Smooth muscle cell (in vitro differentiated cells): Measurements from ENCODE around the gene LARGE1. TPM values are rescaled to one million over a fixed set of nuclear protein-coding genes. Genes with fewer than 3 reads are reported as not detected.

Experiments
- DNase-seq: peaks from one replicate; lab custom pipeline; 2025; ENCODE audit not compliant: unreplicated experiment; lab: John Stamatoyannopoulos, UW
- H2AFZ ChIP-seq: fragments of 200-600 bp; sonication (generic); 2 replicates; pipeline ENCODE4 v1.6.0; 2016; ENCODE audit warnings: antibody characterized with exemption, low read depth, mild to moderate bottlenecking
- H3F3A ChIP-seq: fragments of 200-600 bp; sonication (generic); 2 replicates; pipeline ENCODE4 v1.6.0; 2017; ENCODE audit warnings: antibody characterized with exemption, low read depth
- H3K27ac ChIP-seq: fragments of 200-600 bp; sonication (generic); 2 replicates; pipeline ENCODE4 v1.5.1; 2016; ENCODE audit warnings: low read depth, mild to moderate bottlenecking
- H3K27me3 ChIP-seq: fragments of 200-600 bp; sonication (generic); 2 replicates; pipeline ENCODE4 v1.6.1; 2016; ENCODE audit warnings: low read depth, mild to moderate bottlenecking
- H3K36me3 ChIP-seq: fragments of 200-600 bp; sonication (generic); 2 replicates; pipeline ENCODE4 v1.5.1; 2016; ENCODE audit warnings: low read depth
- H3K4me1 ChIP-seq: fragments of 200-600 bp; sonication (generic); 2 replicates; pipeline ENCODE4 v1.5.1; 2016; ENCODE audit warnings: low read depth
- H3K4me2 ChIP-seq: fragments of 200-600 bp; sonication (generic); 2 replicates; pipeline ENCODE4 v1.6.0; 2016; ENCODE audit warnings: mild to moderate bottlenecking
- H3K4me3 ChIP-seq: fragments of 200-600 bp; sonication (generic); 2 replicates; pipeline ENCODE4 v1.5.1; 2016; ENCODE audit warnings: mild to moderate bottlenecking
- H3K79me2 ChIP-seq: fragments of 200-600 bp; sonication (generic); 2 replicates; pipeline ENCODE4 v1.6.0; 2016; ENCODE audit warnings: low read depth, mild to moderate bottlenecking
- H3K9ac ChIP-seq: fragments of 200-600 bp; sonication (generic); 2 replicates; pipeline ENCODE4 v1.6.0; 2016; ENCODE audit warnings: low read depth
- H3K9me3 ChIP-seq: fragments of 200-600 bp; sonication (generic); replicated peaks from 2 replicates; pipeline ENCODE4 v1.5.1; 2016; ENCODE audit warnings: low read depth
- H4K20me1 ChIP-seq: fragments of 200-600 bp; sonication (generic); 2 replicates; pipeline ENCODE4 v1.6.0; 2016; ENCODE audit warnings: low read depth
- CTCF ChIP-seq: fragments of 200-600 bp; sonication (generic); IDR thresholded peaks from 2 replicates; pipeline ENCODE4 v1.5.1; 2017; ENCODE audit warnings: borderline replicate concordance, mild to moderate bottlenecking, antibody characterized with exemption; ENCODE audit not compliant: insufficient read depth, poor library complexity, severe bottlenecking
- WGBS: methylation state at CpG from one replicate; pipeline ENCODE4 v1.1.7; 2016; ENCODE audit warnings: low lambda C conversion rate; 5-methylcytosine and 5-hydroxymethylcytosine counted together
- polyA plus RNA-seq: library from polyadenylated mRNA; unstranded; fragments of >200 nt; fragmentation: Nextera tagmentation; extraction: Ambion mirVana; gene quantifications from 2 replicates; pipeline ENCODE4 v1.2.1, GENCODE V29; 2016
- total RNA-seq: library from RNA; depleted of rRNA; stranded (reverse); fragments of >200 nt; gene quantifications from 2 replicates; pipeline ENCODE4 v1.2.3, GENCODE V29; 2014

The LARGE1 gene
- total and polyA plus RNA-seq, 2 experiments from 2014 or later, result 11.9 to 18.0 TPM

GRCh38 chr22:33825761-33826160 lies 94.5 kb downstream of the LARGE1 start:
- H3K4me2 ChIP-seq, result no peak overlapping the region

GRCh38 chr22:33823552-33823951 lies 96.7 kb downstream of the LARGE1 start:
- 43% methylated on average over 8 of the region's 8 CpGs for WGBS
- Histone ChIP-seq H3K4me3 (no peak overlapping the region), H3K4me2 (no peak overlapping the region), H3K4me1 (no peaks in the 10 kb centered on the region), H2AFZ (no peak overlapping the region), H3K36me3 (no peaks in the 10 kb centered on the region), H3K27me3 (no peaks in the 10 kb centered on the region), H3K79me2 (no peaks in the 10 kb centered on the region), H3K9ac (no peak overlapping the region), H3F3A (no peaks in the 10 kb centered on the region), H4K20me1 (no peaks in the 10 kb centered on the region), H3K9me3 (no peaks in the 10 kb centered on the region), H3K27ac (no peak overlapping the region)
- no peak for DNase-seq
- no peak for TF ChIP-seq CTCF

More at GRCh38 chr22:33825761-33826160, 94.5 kb downstream of the LARGE1 start:
- H2AFZ ChIP-seq, result no peak overlapping the region
- H3K4me1 ChIP-seq, result peaks cover 5% of the 10 kb centered on the region
- no peak for TF ChIP-seq CTCF
- H3K4me3 ChIP-seq, result no peak overlapping the region
- DNase-seq, result no peak
- H3K79me2 ChIP-seq, result no peaks in the 10 kb centered on the region
- H3F3A ChIP-seq, result no peaks in the 10 kb centered on the region
- WGBS, result 98% methylated on average over 5 of the region's 5 CpGs
- H3K36me3 ChIP-seq, result no peaks in the 10 kb centered on the region
- no peak overlapping the region for H3K27ac ChIP-seq
- H3K9me3 ChIP-seq, result no peaks in the 10 kb centered on the region
- peaks cover 4% of the 10 kb centered on the region for H4K20me1 ChIP-seq
- no peaks in the 10 kb centered on the region for H3K27me3 ChIP-seq
- no peak overlapping the region for H3K9ac ChIP-seq

GRCh38 chr22:33821290-33821689 lies 99.0 kb downstream of the LARGE1 start:
- WGBS, result 83% methylated on average over 4 of the region's 4 CpGs
- Histone ChIP-seq H3K27ac (no peak overlapping the region), H3K36me3 (no peaks in the 10 kb centered on the region), H3K9ac (no peak overlapping the region), H3K79me2 (no peaks in the 10 kb centered on the region), H4K20me1 (no peaks in the 10 kb centered on the region), H3K4me2 (no peak overlapping the region), H3K4me3 (no peak overlapping the region), H3K4me1 (no peaks in the 10 kb centered on the region), H3K9me3 (no peaks in the 10 kb centered on the region), H3K27me3 (no peaks in the 10 kb centered on the region), H2AFZ (no peak overlapping the region), H3F3A (no peaks in the 10 kb centered on the region)
- DNase-seq, result no peak
- TF ChIP-seq CTCF, result no peak

- Histone ChIP-seq H3K4me1 (no peaks in the 10 kb centered on the region), H3F3A (no peaks in the 10 kb centered on the region), H3K36me3 (no peaks in the 10 kb centered on the region), H3K9ac (no peak overlapping the region), H3K79me2 (no peaks in the 10 kb centered on the region), H3K27me3 (no peaks in the 10 kb centered on the region), H4K20me1 (no peaks in the 10 kb centered on the region), H3K4me2 (no peak overlapping the region), H3K4me3 (no peak overlapping the region), H3K9me3 (no peaks in the 10 kb centered on the region), H3K27ac (no peak overlapping the region), H2AFZ (no peak overlapping the region)
- DNase-seq, result no peak
- 86% methylated on average over 3 of the region's 3 CpGs for WGBS
- TF ChIP-seq CTCF, result no peak
These were observed 100.5 kb downstream of the LARGE1 start for GRCh38 chr22:33819743-33820142.
